Epithelial cell of prostate (primary cell): Measurements from ENCODE around the gene SMCR8.
"Not testable (repeated sequence)": the region's sequence is repeated elsewhere in the genome, so short reads cannot be mapped to it uniquely, and the experiment has no call there.

Source experiments
- DNase-seq: peaks from one replicate; pipeline ENCODE4 v3.0.0-alpha.2; 2011; ENCODE audit warnings: low read depth, low spot score
- H3K27ac ChIP-seq: fragments of 450-650 bp; 2 replicates; pipeline ENCODE4 v1.5.1; 2017; ENCODE audit warnings: mild to moderate bottlenecking

Gene SMCR8

DNA sequence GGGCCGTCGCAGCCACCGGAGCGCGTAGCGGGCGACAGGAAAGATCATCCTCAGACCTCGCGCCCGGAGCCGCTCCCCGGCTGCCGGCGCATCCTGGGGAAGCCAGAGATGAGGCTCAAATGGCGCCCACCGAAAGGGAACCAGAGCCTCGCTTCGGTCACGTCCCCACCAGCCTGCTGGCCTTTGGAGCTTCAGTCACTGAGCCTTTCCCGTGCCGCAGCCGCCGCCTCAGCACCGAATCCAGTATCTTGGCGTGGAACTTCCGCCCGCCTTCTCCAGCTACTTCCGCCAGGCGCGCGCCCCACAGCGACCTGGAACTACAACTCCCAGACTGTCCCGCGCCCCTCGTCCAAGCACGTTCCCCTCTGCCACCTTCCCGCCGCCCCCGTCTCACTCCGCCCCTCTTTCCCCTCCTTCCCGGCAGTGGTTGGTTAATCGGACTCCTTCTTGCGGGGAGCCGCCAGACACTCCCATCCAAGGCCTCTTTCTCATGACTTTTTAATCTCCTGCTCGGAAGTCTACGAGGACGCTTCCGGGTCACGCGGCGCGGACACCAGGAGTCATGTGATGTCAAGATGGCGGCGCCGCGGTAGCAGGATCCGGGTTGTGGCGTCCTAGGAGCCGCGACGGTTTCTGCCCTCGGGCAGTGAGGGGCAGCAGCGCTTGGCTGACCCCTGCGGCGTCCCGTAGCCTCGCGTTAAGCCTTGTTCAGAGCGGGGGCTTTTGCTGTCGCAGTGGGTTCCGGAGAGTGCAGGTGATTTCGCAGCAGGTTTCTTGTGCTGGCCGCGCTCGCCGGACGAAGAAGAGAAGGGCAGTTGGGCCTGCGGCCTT is at the start of gene SMCR8, which contains the start of gene TOP3A:
Gene SMCR8, plus strand, starts transcription at position 563 of the 831 bp plus-strand sequence. CDS start 497 bp downstream, outside the sequence.
Gene TOP3A, minus strand, starts transcription at position 264 of the 831 bp plus-strand sequence. Its CDS starts 216 bp downstream, at position 48.
- peak within 1 kb of the TSS; percentile 93 for H3K27ac ChIP-seq
- DNase-seq: peak; percentile 93

GRCh38 chr17:18267366-18267765 is 47.7 kb upstream of the SMCR8 start:
- no peak for DNase-seq
- peak overlapping the region; percentile 70 for H3K27ac ChIP-seq

GRCh38 chr17:18267927-18268711 is 47.0 kb upstream of the SMCR8 start:
- peak overlapping the region; percentile 70 for H3K27ac ChIP-seq
- DNase-seq: no peak

GRCh38 chr17:18270046-18270931 is 44.8 kb upstream of the SMCR8 start:
- H3K27ac ChIP-seq: no peak overlapping the region
- DNase-seq: no peak

- no peak for DNase-seq
- no peak overlapping the region for H3K27ac ChIP-seq
Measured at GRCh38 chr17:18277076-18277475, 38.0 kb upstream of the SMCR8 start.

DNA sequence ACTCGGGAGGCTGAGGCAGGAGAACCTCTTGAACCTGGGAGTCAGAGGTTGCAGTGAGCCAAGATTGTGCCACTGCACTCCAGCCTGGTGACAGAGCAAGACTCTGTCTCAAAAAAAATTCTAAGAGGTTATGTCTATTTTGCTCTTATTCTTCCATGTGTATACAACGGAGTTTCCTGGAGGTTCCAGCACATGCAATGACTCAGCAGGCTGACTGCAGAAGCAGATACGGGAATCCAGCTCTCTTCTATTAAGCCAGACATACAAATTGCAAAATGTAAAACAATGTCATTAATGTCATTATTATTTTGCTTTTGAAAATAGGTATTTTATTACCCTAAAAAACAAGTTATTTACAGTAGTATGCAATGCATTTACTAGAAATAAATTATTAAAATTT is 36.2 kb upstream of the SMCR8 start:
- DNase-seq: no peak
- H3K27ac ChIP-seq: no peak overlapping the region

- H3K27ac ChIP-seq: no peak overlapping the region
- no peak for DNase-seq
Measured at GRCh38 chr17:18280249-18280648, 34.8 kb upstream of the SMCR8 start.

DNA sequence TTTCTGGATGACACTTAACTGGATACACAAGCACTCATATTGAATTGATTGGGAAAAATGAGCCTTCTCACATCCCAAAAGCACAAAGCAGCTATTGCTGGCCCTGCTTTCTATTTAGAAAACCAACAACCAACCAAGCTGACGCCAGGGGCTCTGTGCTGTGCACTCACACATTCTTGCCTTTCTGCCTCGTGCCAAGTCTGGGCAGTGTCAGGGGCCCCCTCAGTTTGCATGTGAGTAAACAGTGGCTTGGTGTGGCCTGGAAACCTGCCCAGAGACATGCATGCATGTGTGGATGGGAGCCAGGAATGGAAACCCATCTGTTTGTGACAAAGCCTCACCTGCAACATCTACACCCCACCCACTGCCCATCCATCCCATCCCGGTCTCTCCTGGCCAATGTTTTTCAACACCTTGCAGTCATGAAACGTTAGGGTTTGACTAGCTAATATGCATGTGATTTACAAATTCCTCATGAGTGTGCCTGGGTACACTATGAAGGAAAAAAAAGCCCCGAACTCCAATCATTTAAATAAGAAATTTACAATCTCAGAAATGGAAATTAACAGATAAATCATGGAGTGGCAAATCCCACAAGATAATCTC is 34.2 kb upstream of the SMCR8 start:
- DNase-seq: no peak
- no peak overlapping the region for H3K27ac ChIP-seq

DNA sequence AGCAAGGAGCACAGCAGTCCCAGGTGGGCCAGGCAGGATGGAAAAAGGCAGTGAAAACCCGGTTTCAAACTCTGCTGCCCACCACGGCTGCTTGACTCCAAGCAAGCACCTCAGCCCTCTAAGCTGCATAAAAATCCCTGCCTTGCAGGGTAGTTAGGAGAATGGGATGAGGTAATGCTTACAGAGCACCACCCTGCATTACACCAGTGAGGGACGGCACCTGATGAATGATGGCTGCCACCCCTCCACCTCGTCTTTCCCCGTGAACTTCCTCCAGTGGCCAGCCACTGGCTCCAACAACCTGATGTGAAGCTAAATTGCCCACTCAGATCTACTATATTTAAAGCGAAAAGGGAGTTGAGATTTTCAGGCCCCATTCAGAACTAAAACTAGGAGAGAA is 33.3 kb upstream of the SMCR8 start:
- H3K27ac ChIP-seq: no peak overlapping the region
- DNase-seq: no peak

GRCh38 chr17:18285296-18285695 is 29.8 kb upstream of the SMCR8 start:
- DNase-seq: no peak
- H3K27ac ChIP-seq: no peak overlapping the region

DNA sequence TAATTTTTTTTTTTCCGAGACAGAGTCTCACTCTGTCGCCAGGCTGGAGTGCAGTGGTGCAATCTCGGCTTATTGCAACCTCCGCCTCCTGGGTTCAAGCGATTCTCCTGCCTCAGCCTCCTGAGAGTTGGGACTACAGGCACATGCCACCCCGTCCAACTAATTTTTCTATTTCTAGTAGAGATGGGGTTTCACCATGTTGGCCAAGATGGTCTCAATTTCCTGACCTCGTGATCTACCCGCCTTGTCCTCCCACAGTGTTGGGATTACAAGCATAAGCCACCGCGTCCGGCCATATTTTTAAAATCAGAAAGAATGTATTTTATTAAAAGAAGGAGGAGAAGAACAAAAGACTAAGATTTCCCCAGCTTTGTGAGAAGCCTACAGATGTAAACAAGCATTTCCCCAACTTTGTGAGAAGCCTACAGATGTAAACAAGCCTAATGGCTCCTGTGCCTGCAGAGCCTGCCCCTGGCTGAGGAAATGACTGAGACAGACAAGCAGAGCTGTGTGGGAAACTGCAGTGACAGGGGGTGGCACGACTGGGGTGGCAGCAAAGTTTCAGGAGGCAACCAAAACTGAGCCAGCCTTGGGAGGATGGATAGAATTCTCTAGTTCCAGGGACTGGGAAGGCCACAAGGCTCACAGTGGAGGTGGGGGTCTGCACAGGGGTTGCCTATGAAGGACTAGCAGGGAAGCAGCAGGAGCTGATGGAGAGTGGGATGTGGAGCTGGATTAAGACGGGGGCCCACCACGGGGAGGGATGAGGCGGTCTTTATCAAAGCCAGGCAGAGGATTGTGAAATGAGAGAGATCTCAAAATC is 23.2 kb upstream of the SMCR8 start:
- no peak overlapping the region for H3K27ac ChIP-seq
- DNase-seq: no peak

GRCh38 chr17:18298061-18298460 is 17.0 kb upstream of the SMCR8 start:
- H3K27ac ChIP-seq, DNase-seq: not testable (repeated sequence)

- no peak overlapping the region for H3K27ac ChIP-seq
Measured at GRCh38 chr17:18300725-18301480, 14.2 kb upstream of the SMCR8 start.

GRCh38 chr17:18303206-18303605 is 11.9 kb upstream of the SMCR8 start:
- DNase-seq, H3K27ac ChIP-seq: not testable (repeated sequence)

More at GRCh38 chr17:18300725-18301480, 14.2 kb upstream of the SMCR8 start:
- no peak for DNase-seq

DNA sequence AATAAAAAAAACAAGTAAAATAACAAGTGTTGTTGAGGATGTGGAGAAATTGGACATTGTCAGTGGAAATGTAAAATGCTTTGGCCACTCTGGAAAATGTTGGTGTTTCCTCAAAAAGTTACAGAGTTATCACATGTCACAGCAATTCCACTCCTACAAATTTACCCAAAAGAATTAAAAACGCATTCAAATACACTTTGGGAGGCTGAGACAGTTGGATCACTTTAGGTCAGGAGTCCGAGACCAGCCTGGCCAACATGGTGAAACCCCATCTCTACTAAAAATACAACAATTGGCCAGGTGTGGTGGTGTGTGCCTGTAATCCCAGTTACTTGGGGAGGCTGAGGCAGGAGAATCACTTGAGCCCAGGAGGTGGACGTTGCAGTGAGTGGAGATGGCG is 5.9 kb upstream of the SMCR8 start:
- DNase-seq: no peak
- no peak overlapping the region for H3K27ac ChIP-seq

DNA sequence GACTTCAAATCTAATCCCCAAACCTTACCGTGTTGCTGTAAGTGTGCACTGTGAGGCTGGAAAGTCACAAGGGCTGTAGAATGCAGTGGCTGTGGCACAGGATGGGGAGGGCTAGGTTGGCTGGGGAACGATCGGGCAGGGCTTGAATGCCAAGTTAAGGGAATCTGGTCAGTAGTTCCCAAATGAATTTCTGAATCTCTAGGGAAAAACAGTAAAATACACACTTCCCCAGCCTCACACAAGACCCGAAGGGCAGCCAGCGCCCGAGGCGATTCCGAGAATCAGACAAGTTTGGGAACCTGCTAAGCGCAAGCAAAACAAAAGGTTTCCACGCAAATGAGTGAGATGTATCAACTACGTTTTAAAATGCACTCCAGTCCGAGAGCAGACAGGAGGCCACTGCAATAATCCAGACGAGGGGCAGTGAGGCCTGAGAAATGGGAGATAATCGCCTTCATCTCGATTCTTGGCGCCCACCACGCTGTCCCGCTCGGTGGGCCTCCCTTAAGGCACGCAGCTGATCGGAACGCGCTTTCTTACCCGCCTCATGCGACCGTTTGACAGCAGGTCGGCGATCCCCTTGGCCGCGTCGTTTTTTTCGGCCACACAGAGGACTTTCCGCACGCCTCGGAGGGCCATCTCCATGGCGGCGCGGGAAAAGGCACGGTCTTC is 898 bp upstream of the SMCR8 start:
- DNase-seq: no peak

DNA sequence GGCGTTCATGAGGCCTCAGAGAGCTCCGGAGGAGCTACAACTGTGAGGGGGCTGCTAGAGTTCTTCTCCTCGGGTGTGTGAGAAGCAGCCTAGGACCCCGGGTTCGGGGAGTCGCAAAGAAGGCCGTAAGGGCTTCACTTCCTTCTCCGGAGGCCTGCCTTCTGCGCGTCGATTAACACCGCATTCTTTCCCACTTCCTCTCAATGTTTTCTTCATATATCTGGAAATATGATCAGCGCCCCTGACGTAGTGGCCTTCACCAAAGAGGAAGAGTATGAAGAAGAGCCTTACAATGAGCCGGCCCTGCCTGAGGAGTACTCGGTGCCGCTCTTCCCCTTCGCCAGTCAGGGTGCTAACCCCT is 449 bp downstream of the SMCR8 start:
- H3K27ac ChIP-seq: peak overlapping the region; percentile 93
- DNase-seq: no peak

More for the DNA sequence above, 898 bp upstream of the SMCR8 start:
- peak overlapping the region; percentile 93 for H3K27ac ChIP-seq

DNA sequence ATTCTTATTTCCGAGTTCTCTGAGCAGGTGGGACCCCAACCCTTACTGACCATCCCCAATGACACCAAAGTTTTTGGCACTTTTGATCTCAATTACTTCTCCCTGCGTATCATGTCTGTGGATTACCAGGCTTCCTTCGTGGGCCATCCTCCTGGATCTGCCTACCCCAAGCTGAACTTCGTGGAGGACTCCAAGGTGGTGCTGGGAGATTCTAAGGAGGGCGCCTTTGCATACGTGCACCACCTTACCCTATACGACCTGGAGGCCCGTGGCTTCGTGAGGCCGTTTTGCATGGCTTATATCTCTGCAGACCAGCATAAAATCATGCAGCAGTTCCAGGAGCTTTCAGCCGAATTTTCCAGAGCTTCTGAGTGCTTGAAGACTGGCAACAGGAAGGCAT is 868 bp downstream of the SMCR8 start:
- peak overlapping the region; percentile 93 for H3K27ac ChIP-seq
- DNase-seq: no peak
